GM21526 (cell line): ENCODE results near the gene CACUL1.
"Not testable (repeated sequence)": the region's sequence is repeated elsewhere in the genome, so short reads cannot be mapped to it uniquely, and the experiment has no call there.

Source experiments
- ATAC-seq: cut with Tn5 transposase; IDR thresholded peaks from one replicate; pipeline ENCODE4 v1.9.1; 2021; ENCODE audit warnings: moderate library complexity; ENCODE audit not compliant: unreplicated experiment, low FRiP score

The CACUL1 gene

GRCh38 chr10:118769898-118770600, 15.3 kb upstream of the CACUL1 start:
- ATAC-seq = no peak

- ATAC-seq = no peak
These were observed 13.5 kb upstream of the CACUL1 start for GRCh38 chr10:118768041-118768919.

- no peak for ATAC-seq
These were observed 12.7 kb upstream of the CACUL1 start for GRCh38 chr10:118767297-118768040.

GRCh38 chr10:118764195-118764594, 9.4 kb upstream of the CACUL1 start:
- ATAC-seq = no peak

- ATAC-seq = no peak
These were observed 8.6 kb upstream of the CACUL1 start for GRCh38 chr10:118763202-118763988.

- no peak for ATAC-seq
These were observed 5.5 kb upstream of the CACUL1 start for GRCh38 chr10:118760265-118760664.

GRCh38 chr10:118758449-118758848, 3.7 kb upstream of the CACUL1 start:
- ATAC-seq = no peak

GRCh38 chr10:118754229-118754555, 578 bp downstream of the CACUL1 start:
- ATAC-seq = no peak

- no peak for ATAC-seq
These were observed 1.2 kb downstream of the CACUL1 start for GRCh38 chr10:118753331-118754228.

- no peak for ATAC-seq
These were observed 2.4 kb downstream of the CACUL1 start for GRCh38 chr10:118752409-118752808.

- ATAC-seq = no peak
These were observed 3.5 kb downstream of the CACUL1 start for GRCh38 chr10:118751265-118751664.

GRCh38 chr10:118748041-118748440, 6.7 kb downstream of the CACUL1 start:
- no peak for ATAC-seq

- no peak for ATAC-seq
These were observed 8.5 kb downstream of the CACUL1 start for GRCh38 chr10:118746246-118746645.

- no peak for ATAC-seq
These were observed 9.7 kb downstream of the CACUL1 start for GRCh38 chr10:118745056-118745455.

GRCh38 chr10:118744346-118744918, 10.3 kb downstream of the CACUL1 start:
- ATAC-seq = not testable (repeated sequence)

GRCh38 chr10:118742782-118743181, 12.0 kb downstream of the CACUL1 start:
- no peak for ATAC-seq

GRCh38 chr10:118742032-118742431, 12.7 kb downstream of the CACUL1 start:
- no peak for ATAC-seq

GRCh38 chr10:118738406-118738805, 16.4 kb downstream of the CACUL1 start:
- ATAC-seq = no peak
